KG1 (cell line): ENCODE measurements around the gene DOCK11.

Experiments
- DNase-seq: peaks from one replicate; lab custom pipeline; 2025; lab: John Stamatoyannopoulos, UW

The DOCK11 gene

DNA sequence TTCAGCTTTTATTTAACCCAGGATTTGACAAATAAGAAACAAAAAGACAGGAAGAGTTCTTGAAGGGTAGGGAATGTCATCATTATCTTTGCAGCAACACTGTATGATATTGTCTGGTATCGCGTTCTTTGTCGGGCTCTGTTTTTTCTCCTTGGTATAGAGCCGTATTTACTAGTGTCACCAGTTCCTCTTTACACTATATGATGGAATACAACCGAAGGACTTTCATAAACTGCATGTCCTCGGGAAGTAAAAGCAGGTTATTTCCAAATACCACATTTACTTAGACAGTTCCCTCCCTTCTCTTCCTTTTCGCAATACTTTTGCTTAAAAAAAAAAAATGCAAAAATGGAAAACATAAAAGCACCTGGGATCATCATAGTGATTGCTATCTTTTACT is 135.2 kb downstream of the DOCK11 start:
- no peak for DNase-seq

DNA sequence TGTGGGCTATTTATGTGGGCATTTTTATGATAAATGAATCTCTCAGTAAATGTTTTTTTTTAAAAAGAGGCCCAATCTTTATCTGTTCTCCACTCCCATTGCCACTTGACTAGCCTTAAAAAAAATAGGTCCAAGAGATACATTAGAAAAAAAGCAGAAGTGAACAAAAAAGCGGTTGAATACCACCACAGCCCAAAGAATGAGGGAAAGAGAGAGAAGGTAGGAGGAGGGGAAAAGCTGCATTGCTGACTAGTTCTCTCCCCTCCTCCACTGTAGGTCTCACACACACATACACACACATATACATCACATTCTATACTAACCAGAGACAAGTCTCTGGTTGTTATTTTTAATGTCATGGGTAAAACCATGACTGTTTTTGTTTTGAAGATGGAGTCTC is 136.0 kb downstream of the DOCK11 start:
- DNase-seq = no peak

DNA sequence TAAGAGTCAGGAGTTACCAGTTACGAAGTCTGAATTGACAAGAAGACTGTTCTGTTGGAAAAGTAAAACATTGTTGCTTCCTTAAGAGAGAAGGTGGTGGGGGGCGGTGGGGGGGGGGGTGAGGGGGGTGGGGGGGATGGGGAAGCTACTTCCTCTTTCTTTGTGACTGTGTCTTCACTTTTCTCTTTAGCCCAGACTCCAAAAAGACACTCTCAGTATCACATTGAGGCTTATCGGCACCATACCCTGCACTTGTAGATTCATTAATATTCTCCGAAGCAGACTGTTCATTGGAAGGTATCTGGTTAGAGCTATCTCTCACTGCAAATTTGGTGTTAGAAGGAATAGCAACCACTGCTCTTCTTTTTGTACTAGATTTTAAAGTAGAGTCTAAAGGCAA is 137.2 kb downstream of the DOCK11 start:
- DNase-seq = no peak

DNA sequence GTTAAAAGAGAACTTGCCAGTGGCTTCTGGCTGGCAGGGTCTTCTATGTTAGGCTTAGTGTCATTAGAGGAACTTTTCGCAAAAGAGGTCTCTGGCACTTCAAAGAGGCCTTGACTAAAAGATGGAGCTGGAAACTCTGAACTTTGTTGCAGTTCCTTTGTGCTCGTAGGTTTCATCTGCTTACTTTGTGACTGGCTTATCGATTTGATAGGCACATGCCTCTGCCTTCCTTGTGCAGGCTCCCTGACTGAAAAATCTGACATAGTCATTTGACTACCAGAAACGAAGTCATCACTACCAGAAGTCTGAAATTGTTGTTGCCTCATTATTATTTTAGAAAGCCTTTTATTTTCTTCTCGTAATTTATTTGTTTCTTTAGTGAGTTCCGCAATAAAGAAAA is 137.9 kb downstream of the DOCK11 start:
- no peak for DNase-seq

DNA sequence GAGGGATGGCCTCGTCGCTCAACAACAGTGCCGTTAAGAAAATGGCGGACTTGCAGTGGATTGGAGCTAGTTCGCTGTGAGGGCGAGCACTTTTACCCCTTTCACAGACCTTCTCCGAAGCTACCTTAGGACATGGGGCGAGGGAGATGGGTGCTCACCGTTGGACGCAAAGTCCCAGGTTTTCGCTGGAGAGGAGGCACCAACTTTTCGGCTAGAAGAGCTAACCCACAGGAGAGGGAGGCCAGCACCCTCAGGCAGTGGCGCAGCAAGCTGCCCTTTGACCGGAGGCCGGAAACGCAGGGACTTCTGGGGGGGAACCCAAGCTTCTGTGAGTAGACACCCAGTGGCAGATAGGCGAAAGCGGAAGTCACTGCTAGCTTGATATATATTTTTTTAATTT is 138.7 kb downstream of the DOCK11 start:
- no peak for DNase-seq

DNA sequence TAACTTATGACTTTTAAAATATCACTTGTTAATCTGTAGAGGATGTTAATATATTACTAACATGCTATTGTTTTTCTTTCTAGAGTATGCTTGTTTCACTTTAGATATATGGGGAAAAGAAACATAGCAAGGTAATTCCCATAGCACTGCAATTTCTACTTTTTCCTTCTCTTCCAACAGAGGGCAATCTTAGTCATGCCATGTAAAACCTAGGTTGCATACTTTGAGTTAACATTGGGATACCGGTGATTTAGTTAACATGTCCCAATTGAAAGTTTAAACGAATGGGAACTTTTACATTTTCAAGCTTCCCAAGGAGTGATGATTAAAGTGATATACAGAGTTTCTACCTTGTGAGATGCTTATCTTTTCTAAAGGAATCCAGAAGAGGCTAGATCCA is 142.4 kb downstream of the DOCK11 start:
- DNase-seq = no peak

DNA sequence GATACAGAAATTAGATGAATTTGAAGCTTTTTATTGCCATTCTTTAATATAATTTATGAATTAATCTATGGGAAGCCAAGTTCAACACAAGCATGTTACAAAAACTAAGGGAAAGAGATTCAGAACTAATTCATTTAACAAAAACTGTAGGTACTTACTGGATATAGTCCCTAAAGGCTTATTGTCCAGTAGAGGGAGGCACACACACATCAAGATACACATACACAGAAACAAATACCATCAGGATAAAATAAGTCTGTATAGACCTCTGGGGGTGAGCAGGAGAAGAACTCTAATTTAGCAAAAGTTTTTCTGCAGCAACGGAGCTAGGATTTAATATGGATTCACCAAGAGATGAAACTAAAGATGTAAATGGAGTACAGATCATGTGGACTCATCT is 148.8 kb downstream of the DOCK11 start:
- DNase-seq = no peak

DNA sequence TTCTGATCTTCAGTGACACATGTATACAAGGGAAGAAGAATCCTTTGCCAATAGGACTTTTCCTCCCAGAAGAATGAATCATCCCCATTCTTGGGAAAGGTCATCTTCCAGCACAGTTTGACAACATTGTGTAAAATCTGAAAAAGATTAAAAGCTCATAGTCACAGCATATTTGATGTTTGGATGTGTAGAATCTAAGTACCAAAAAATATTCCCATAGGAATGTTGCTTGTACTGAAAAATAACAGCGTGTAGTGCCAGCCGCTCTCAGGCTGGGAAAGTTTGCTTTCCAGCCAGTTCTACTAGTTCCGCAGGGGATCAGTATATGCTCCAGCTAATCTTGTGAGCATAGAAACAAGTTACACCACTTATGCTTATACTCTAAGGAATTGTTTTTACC is 157.1 kb downstream of the DOCK11 start:
- no peak for DNase-seq

DNA sequence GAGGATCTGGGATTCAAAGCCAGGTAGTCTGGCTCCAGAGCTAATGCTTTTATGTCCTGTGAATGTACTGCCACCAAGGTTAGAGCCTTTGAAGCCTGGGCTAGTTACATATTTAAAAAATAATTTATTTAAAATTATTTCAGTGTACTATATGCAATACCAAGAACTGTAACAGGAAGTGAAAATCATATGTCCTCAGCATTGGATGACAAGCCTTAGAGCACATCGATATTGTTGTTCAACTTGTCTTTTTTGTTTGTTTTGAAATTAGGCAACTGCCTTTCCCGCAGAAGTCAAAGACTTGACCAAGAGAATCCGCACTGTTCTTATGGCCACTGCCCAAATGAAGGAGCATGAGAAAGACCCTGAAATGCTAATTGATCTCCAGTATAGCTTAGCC is 158.7 kb downstream of the DOCK11 start:
- no peak for DNase-seq

DNA sequence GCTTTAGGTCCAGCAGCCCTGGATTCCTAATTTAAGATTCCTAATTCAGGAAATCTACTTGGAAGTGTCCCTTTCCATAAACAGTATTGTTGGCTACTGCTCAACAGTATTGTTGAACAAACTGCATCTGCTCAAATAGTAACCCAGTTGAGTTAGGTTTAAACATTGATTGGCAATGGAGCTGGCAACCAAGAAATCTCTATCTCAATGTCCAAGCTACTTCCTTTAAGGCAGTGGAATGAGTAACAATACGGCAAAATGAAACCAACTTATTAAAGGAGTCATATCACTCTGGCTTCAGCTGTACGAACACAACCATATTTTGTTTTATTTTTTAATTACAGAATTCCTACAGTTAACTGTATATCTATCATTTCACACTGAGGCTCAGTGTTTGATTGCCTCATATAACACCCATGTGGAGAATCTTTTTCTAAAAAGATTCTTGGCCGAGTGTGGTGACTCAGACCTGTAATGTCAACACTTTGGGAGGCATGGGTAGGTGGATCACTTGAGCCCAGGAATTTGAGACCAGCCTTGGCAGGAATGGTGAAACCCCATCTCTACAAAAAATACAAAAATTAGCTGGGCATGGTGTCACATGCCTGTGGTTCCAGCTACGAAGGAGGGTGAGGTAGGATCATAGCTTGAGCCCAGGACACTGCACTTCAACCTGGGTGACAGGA is 160.1 kb downstream of the DOCK11 start:
- no peak for DNase-seq

DNA sequence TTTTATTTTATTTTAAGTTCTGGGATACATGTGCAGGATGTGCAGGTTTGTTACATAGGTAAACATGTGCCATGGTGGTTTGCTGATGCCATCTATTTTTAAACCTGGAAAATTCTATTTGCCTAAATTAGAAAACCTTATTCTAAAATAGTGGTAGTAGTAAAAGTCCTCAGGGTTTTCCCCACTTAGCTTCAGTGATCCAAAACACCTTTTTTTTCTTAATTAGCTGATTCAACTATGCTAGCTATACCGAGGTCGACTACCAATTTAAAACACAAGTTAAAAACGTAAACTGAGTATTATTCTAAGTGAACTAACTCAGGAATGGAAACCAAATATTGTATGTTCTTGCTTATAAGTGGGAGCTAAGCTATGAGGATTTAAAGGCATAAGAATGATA is 161.8 kb downstream of the DOCK11 start:
- DNase-seq = no peak

DNA sequence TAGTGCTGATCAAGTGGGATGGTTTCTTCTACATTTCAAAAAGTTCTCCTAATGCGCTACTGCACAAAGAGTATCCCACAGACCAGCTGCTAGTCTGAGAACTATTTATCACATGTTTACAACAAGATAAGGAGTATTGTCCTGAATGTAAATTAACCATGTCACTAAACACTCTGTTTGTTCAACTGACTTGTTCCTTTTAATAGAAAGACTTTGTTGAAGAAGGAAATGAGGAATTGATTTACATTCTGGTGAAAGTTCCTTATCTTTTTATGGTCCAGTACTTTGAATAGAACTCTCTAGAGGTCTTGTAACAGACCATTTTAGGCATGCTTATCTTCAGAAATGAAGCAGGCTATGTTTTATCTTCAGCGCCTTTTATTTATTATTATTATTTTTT is 164.5 kb downstream of the DOCK11 start:
- DNase-seq = no peak

DNA sequence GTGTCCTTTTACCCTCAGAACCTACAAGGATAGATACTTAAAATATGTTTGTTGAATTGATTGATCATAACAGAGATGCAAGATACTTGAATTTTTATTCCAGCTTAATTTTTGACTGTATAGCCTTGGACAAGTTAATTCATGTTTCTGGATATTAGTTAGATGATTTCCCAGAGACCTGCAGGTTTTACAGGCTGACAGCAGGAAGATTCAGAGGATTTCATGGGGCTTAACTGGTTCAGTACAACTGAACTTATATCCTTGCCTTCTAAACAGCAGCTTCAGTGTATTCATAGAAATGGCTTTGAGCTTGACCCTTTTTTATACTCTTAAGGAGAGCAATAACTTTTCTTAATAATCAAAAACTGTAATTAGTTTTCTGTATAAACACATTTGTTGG is 169.6 kb downstream of the DOCK11 start:
- DNase-seq = no peak

DNA sequence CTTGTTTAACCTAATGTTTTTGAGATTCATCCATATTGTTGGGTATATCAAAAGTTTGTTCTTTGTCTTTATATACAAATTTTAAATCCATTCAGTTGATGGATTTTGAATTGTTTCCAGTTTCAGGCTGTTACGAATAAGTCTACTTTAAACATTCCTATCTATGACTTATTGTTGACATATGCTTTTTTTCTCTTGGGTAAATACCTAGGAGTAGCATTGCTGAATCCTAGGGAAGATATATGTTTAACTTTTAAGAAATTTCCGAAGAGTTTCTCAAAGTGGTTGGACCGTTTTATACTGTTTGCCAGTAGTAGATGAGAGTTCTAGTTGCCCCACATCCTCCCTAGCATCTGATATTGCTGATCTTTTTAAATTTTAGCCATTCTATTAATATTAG is 170.9 kb downstream of the DOCK11 start:
- no peak for DNase-seq

DNA sequence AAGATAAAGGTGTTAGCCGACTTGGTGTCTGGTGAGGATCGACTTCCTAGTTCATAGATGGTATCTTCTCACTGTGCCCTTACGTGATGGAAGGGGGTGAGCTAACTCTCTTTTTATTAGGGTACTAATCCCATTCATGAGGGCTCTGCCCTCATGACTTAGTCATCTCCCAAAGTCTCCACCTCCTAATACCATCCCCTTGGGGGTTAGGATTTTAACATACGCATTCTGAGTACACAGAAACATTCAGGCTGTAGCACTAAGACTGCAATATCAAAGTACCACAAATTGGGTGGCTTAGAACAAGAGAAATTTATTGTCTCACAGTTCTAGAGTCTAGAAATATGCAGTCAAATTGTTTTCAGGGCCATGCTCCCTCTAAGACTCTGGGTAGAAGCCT is 173.8 kb downstream of the DOCK11 start:
- DNase-seq = no peak

DNA sequence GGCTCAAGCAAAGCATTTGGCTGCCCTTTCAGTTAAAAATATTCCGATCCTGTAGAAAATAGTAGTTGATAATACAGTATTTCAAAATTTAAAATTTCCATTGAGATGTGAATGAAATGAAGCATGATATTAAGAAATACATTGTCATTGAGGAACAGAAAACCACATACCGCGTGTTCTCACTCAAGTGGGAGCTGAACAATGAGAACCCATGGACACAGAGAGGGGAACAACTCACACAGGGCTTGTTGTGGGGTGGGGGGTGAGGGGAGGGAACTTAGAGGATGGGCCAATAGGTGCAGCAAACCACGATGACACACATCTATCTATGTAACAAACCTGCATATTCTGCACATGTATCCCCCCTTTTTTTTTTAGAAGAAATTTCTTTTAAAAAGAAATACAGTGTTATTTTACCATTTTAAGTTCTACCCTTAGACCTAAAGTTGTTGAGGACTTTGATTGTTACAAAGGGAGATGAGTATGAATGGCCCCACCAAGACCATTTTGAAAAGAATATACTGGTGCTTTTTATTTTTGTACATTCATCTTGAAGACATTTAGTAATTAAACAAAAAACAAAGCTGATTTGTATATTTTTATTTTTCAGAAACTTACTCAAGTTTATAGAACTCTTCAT is 179.8 kb downstream of the DOCK11 start:
- no peak for DNase-seq

DNA sequence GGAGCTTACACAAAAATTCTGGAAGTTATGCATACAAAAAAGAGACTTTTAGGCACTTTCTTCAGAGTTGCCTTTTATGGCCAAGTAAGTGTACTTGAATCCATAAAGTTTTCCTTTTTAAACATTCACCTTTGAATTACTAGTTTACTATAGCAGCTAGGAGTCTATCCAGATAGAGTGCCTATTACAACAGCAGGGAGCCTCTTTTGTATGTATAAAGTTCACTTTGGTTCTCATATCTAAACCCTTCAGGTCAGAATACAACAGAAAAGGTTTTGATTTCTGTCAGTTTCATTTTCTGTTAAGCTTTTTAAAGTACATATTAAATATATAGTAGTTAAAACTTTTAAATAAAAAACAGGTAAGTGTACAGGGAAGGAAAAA is 180.3 kb downstream of the DOCK11 start:
- DNase-seq = no peak

DNA sequence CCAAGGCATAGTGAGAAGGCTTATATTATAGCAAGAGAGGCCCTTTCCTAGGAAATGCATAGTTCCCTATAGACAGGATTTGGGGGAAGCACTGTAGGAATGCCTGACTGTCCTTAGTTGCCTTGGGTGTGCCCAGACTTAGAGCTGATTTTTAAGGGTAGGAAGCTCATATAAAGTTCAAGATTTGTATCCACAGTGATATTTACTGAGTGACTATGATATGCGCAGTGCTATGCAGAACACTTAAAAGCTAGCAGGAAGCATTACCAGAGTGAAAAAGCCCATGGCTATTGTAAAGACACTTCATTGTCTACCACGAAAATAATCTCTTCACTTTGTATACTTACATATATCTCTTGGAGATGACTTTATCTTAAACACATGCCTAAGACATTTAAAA is 181.7 kb downstream of the DOCK11 start:
- no peak for DNase-seq

DNA sequence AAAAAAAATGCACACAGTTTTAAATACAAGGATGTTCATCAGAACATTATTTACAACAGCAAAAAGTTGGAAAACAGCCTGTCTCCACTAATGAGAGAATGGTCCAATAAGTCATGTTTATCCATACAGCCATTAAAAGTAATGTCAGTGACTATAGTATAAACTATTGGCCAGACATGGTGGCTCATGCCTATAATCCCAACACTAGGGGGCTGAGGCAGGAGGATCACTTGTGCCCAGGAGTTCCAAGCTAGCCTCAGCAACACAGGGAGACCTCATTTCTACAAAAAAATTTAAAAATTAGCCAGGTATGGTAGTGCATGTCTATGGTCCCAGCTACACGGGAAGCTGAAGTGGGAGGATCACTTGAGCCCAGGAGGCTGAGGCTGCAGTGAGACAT is 183.7 kb downstream of the DOCK11 start:
- no peak for DNase-seq

DNA sequence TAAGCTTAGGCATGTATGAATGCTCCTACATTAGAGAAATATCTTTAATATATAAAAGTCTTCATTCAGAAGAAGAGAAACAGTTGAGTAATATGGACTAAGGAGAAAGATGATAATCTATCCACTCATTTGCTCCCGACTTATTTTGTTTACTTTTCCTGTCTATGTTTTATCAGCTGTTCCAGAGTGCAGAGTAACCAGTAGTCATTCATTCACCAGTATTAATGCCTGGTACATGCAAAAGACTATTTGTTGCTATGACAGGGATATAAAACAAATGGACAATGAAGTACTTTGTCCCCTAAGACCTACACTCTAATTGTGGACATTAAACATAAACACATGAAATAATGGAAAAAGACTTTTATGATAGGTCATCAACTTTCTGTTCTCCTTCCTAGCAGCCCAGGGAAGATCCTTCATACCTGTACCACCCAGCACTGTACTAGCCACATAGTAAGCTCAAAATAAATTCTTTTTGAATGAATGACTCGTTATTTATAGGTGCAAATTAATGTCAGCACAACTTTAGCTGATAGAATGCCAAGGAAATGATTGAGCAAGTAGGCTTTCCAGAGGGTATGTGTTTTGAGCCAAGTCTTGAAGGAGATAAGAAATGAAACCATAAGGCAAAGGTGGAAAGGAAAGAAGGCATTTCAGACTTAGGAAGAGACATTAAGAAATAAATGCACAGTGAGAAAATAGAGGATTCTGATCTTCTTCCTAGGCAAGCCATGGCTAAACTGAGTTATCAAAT is 186.8 kb downstream of the DOCK11 start:
- DNase-seq = no peak

DNA sequence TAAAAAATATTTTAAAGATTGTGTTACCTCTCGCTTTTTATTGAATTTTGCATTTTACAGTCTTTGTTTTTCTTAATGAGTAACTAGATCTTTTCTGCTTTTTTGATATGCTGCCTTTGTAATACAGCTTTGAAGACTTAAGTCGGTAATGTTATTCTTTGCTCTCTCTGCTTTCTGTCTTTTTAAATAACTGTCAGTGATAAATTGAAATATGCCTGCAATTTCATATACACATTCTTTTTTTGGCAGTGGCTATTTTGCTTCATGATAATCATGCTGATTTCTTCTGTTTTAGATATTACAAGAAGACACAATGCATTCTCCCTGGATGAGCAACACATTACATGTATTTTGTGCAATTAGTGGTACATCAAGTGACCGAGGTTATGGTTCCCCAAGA is 189.8 kb downstream of the DOCK11 start:
- DNase-seq = no peak

DNA sequence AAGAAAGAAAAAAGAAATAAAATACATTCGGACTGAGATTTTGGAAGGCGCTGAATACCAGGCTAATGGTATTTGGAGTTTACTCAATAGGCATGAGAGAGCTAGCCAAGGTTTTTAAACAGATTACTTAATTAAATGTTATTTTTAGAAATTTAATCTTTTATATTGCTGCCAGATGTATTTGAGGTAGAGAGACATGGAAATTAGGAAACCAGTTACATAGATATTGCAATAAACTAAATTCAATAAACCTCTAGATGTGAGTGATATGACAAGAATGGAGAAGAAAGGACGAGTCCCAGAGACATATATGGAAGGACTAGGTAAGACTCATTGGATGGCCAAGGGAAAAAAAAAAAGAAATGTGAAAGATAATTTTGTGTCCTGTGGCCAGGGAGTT is 193.3 kb downstream of the DOCK11 start:
- DNase-seq = no peak

DNA sequence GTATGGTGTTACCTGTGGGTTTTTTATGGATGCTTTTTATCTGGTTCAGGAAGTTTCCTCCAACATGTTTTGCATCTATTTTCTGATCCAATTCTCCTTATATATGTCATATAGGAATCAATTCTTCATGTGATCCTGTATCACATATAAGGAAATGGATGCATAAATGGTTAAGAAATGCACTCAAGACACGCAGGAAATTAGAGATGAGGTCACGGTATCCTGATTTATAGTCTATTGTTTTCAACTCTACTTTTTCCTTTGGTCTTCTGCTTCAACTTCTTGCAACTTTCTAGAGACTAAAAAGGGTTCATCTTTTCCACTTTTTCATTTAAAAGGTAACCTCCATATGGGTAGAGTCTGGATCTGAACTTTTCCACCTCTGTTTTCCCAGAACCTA is 198.2 kb downstream of the DOCK11 start:
- no peak for DNase-seq

DNA sequence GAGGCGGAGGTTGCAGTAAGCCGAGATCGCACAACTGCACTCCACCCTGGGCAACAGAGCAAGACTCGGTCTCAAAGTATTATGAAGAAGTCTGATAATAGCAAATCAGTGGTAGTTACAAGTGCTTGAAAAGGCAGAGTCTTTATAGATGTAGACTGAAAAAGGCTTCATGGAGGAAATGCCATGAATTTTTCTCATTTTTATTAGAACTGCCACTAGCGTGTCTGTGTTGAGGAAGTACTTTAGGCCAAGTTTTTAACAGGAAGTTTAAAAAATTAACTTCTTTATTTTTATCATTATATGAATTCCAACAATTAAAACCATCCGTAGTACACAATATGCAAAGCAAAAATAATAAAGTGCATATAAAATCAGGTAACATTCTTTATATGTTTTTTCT is 199.0 kb downstream of the DOCK11 start:
- DNase-seq = no peak
